ENCODE data around the gene SYT4. TPM values are rescaled to one million over a fixed set of nuclear protein-coding genes. Genes with fewer than 3 reads are reported as not detected.

Gene SYT4
- total RNA-seq, 6 experiments from 2014 or later = not detected

DNA sequence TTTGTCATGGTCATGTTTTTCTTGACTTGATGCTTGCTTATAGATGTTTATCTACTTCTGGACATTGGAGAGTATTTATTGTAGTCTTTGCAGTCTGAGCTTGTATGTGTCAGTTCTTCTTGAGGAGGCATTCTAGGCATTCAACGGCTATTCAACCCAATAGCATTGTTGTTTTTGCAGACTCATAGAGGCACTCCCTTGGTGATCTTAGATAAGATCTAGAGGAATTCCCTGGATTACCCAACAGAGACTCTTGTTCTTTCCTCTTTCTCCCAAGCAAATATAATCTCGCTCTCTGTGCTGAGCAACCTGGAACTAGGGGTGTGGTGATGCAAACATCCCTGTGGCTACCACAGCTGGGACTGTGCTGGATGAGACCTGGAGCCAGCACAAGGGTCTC is 40.4 kb downstream of the SYT4 start:
- TF ChIP-seq, protein P1, sequence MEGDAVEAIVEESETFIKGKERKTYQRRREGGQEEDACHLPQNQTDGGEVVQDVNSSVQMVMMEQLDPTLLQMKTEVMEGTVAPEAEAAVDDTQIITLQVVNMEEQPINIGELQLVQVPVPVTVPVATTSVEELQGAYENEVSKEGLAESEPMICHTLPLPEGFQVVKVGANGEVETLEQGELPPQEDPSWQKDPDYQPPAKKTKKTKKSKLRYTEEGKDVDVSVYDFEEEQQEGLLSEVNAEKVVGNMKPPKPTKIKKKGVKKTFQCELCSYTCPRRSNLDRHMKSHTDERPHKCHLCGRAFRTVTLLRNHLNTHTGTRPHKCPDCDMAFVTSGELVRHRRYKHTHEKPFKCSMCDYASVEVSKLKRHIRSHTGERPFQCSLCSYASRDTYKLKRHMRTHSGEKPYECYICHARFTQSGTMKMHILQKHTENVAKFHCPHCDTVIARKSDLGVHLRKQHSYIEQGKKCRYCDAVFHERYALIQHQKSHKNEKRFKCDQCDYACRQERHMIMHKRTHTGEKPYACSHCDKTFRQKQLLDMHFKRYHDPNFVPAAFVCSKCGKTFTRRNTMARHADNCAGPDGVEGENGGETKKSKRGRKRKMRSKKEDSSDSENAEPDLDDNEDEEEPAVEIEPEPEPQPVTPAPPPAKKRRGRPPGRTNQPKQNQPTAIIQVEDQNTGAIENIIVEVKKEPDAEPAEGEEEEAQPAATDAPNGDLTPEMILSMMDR (IDR thresholded peaks at IDR 0.05) = no peak
- TF ChIP-seq POLR2A (IDR thresholded peaks at IDR 0.05) = no peak
- 75% methylated on average over 1 of the region's 2 CpGs for WGBS (ENCODE audit: insufficient coverage, low coverage, low lambda C conversion rate, missing lambda C conversion rate)
- H3K4me3 ChIP-seq = no peak overlapping the region
- H3K9me3 ChIP-seq = no peaks in the 10 kb centered on the region
- H3K36me3 ChIP-seq = no peaks in the 10 kb centered on the region
- H3K4me1 ChIP-seq = peaks cover 0 to 34% (median 5%) of the 10 kb centered on the region in 4 donors
- ATAC-seq (no peak), DNase-seq (no peak)
- intact Hi-C loops (cut with DNase I) = no loop called here
- no peak overlapping the region for H3K27ac ChIP-seq
- no peaks in the 10 kb centered on the region for H3K27me3 ChIP-seq

DNA sequence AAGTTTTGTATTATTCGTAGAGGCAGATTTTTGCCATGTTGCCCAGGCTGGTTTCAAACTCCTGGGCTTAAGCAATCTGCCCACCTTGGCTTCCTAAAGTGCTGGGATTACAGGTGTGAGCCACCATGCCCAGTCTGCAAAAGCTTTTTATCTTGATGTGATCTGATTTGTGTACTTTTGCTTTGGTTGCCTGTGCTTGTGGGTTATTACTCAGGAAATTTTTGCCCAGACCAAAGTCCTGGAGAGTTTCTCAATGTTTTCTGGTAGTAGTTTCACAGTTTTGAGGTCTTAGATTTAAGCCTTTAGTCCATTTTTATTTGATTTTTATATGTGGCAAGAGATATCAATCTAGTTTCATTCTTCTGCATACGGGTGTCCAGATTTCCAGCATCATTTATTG is 42.4 kb downstream of the SYT4 start:
- no peaks in the 10 kb centered on the region for H3K36me3 ChIP-seq
- no peak for TF ChIP-seq POLR2A (IDR thresholded peaks at IDR 0.05)
- TF ChIP-seq, protein P1 (IDR thresholded peaks at IDR 0.05) = no peak
- no peaks in the 10 kb centered on the region for H3K9me3 ChIP-seq
- DNase-seq (peak in 2 of 3 donors; percentile 20 to 56), ATAC-seq (peak; percentile 36 to 72 (median 60))
- 17% methylated on average over 2 of the region's 2 CpGs for WGBS (ENCODE audit: insufficient coverage, low coverage, low lambda C conversion rate, missing lambda C conversion rate)
- H3K27ac ChIP-seq = peak overlapping the region in 1 of 3 donors; percentile 17
- intact Hi-C loops (cut with DNase I) = no loop called here
- peaks cover 0 to 34% (median 5%) of the 10 kb centered on the region in 4 donors for H3K4me1 ChIP-seq
- H3K27me3 ChIP-seq = no peaks in the 10 kb centered on the region
- no peak overlapping the region for H3K4me3 ChIP-seq

DNA sequence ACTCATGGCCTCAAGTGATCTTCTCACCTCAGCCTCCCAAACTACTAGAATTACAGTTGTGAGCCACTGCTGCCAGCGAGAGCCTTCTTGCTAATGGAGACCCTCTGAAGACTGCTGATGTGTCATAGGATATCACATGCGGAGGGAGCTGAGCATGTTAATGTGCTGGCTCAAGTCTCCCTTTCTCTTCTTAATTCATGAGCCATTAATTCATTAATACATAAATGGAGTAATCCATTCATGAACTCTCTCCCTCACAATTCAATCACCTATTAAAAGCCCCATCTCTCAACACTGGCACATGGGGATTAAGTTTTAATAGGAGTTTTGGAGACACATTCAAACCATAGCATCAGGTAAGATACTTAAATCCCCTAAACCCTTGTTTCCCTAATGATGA is 54.8 kb downstream of the SYT4 start:
- ATAC-seq (no peak), DNase-seq (no peak)
- intact Hi-C loops (cut with DNase I) = no loop called here
- 81% methylated on average over 2 of the region's 2 CpGs for WGBS (ENCODE audit: insufficient coverage, low coverage, low lambda C conversion rate, missing lambda C conversion rate)
- TF ChIP-seq, protein P1 (IDR thresholded peaks at IDR 0.05) = no peak
- TF ChIP-seq POLR2A (IDR thresholded peaks at IDR 0.05) = no peak
- no peak overlapping the region for H3K4me3 ChIP-seq
- no peaks in the 10 kb centered on the region for H3K9me3 ChIP-seq
- no peaks in the 10 kb centered on the region for H3K36me3 ChIP-seq
- H3K4me1 ChIP-seq = peaks cover 0 to 10% (median 0%) of the 10 kb centered on the region in 4 donors
- H3K27me3 ChIP-seq = no peaks in the 10 kb centered on the region
- no peak overlapping the region for H3K27ac ChIP-seq

DNA sequence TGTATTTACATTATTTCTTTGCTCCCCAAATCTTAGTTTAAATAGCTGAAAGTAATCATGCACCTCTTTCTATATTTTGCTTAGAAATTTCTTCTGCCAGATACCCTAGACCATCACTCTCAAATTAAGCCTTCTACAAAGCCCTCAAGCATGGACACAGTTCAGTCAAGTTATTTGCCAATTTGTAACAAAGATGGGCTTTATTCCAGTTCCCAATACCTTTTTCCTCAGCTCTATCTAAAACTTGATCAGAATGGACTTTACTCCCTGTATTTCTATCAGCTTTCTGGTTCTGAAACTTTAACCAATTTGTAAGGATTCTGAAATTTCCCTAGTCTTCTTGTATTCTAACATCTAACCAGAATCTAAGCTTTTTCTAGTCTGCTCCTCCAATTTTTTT is 56.6 kb downstream of the SYT4 start:
- TF ChIP-seq POLR2A (IDR thresholded peaks at IDR 0.05) = no peak
- TF ChIP-seq, protein P1 (IDR thresholded peaks at IDR 0.05) = no peak
- Histone ChIP-seq H3K9me3 (no peaks in the 10 kb centered on the region), H3K36me3 (no peaks in the 10 kb centered on the region), H3K4me3 (no peak overlapping the region), H3K27me3 (no peaks in the 10 kb centered on the region), H3K4me1 (peaks cover 0 to 10% (median 0%) of the 10 kb centered on the region in 4 donors), H3K27ac (no peak overlapping the region)
- ATAC-seq (peak in 2 of 4 donors; percentile 47 to 76), DNase-seq (no peak)
- intact Hi-C loops (cut with DNase I) = no loop called here

Other genes starting within 250 kb of the SYT4 start
- gene RIT2, start 161.8 kb downstream of the SYT4 start, total RNA-seq = not detected

Data from right lobe of liver (tissue), 6 donors.